BLaER1 (cell line): ENCODE data around the gene CAMK1.

Source experiments
- H3K27ac ChIP-seq: shearing (Covaris generic); formaldehyde crosslinking; 2 replicates; pipeline ENCODE4 v1.8.1; 2022
- H3K27me3 ChIP-seq: shearing (Covaris generic); formaldehyde crosslinking; 2 replicates; pipeline ENCODE4 v1.8.1; 2022
- H3K36me3 ChIP-seq: shearing (Covaris generic); formaldehyde crosslinking; 2 replicates; pipeline ENCODE4 v1.8.1; 2022
- H3K4me1 ChIP-seq: shearing (Covaris generic); formaldehyde crosslinking; 2 replicates; pipeline ENCODE4 v1.8.1; 2022
- H3K4me2 ChIP-seq: shearing (Covaris generic); formaldehyde crosslinking; 2 replicates; pipeline ENCODE4 v1.8.1; 2022
- H3K4me3 ChIP-seq: shearing (Covaris generic); formaldehyde crosslinking; 2 replicates; pipeline ENCODE4 v1.8.1; 2022
- H3K9ac ChIP-seq: shearing (Covaris generic); formaldehyde crosslinking; 2 replicates; pipeline ENCODE4 v1.8.1; 2022
- H3K9me3 ChIP-seq: shearing (Covaris generic); formaldehyde crosslinking; 2 replicates; pipeline ENCODE4 v1.8.1; 2022
- H4K20me1 ChIP-seq: shearing (Covaris generic); formaldehyde crosslinking; 2 replicates; pipeline ENCODE4 v1.8.1; 2022
- Cebpa-rat ChIP-seq: shearing (Covaris generic); IDR thresholded peaks from 2 replicates; pipeline ENCODE4 v1.8.1; 2022

The CAMK1 gene

DNA sequence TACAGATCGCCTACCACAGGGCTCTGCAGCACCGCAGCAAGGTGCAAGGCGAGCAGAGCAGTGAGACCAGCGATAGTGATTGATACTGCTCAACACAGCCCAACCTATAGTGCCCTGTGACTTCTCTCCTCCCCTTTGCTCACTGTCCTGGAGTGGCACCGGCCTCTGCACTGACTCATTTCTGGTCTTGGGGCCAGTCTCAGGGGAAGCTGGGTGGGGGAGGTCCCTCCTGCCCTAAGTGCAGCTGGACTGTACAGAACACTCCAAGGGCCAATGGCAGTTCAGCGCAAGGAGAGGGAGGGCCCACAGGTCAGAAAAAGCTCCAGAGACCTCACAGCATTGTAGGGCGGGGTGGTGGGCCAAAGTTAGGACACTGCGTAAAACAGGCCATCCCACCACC lies 22.5 kb downstream of the CAMK1 start:
- no peak for TF ChIP-seq Cebpa-rat
- Histone ChIP-seq H3K4me1 (peaks cover 66% of the 10 kb centered on the region), H3K4me2 (peak overlapping the region; percentile 62), H3K9me3 (no peaks in the 10 kb centered on the region), H3K27me3 (no peaks in the 10 kb centered on the region), H3K27ac (no peak overlapping the region), H3K9ac (peak overlapping the region; percentile 38; the same call in 1 of the 2 replicates), H3K36me3 (peaks cover 76% of the 10 kb centered on the region), H3K4me3 (no peak overlapping the region), H4K20me1 (peaks cover 68% of the 10 kb centered on the region)

DNA sequence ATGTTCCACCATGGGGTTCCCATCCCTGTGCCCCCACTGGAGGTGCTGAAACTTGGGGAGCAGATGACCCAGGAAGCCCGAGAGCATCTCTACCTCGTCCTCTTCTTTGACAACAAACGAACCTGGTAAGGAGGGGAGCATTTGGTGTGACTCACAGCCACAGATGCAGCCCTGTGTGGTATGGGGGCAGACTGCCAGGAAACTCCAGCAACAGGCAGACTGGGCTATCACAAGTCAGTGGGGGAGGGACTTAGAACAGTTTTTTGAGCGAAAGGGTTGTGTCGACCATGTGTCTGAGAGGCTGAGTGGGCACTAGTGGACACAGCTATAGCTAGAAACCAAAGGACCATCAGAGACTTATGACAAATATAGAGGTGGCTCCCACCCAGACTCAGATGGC lies 23.4 kb downstream of the CAMK1 start:
- no peaks in the 10 kb centered on the region for H3K27me3 ChIP-seq
- H3K9ac ChIP-seq: peak overlapping the region; percentile 38; the same call in 1 of the 2 replicates
- H4K20me1 ChIP-seq: peaks cover 77% of the 10 kb centered on the region
- H3K9me3 ChIP-seq: no peaks in the 10 kb centered on the region
- H3K27ac ChIP-seq: peak overlapping the region; percentile 8; the same call in 1 of the 2 replicates
- H3K4me2 ChIP-seq: peak overlapping the region; percentile 62
- H3K4me1 ChIP-seq: peaks cover 57% of the 10 kb centered on the region
- peaks cover 77% of the 10 kb centered on the region for H3K36me3 ChIP-seq
- no peak for TF ChIP-seq Cebpa-rat
- H3K4me3 ChIP-seq: no peak overlapping the region

DNA sequence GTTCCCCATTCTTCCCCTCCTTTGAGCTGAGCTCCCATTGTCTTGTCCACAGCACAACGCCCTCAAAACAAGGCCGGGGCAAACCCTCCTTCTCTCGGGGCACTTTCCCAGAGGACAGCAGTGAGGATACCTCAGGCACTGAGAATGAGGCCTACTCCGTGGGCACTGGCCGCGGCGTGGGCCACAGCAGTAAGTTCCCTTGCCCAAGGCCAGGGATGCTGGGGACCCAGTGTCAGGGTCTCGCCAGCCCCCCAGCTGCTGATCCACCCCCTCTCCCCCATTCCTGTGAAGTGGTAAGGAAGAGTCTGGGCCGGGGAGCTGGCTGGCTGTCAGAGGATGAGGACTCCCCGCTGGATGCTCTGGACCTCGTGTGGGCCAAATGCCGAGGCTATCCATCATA lies 24.2 kb downstream of the CAMK1 start:
- Histone ChIP-seq H3K4me3 (no peak overlapping the region), H3K27ac (0 out of 2 replicates have a peak overlapping the region, but pooled peaks have one; percentile 8), H4K20me1 (peaks cover 85% of the 10 kb centered on the region), H3K4me1 (peaks cover 49% of the 10 kb centered on the region), H3K27me3 (no peaks in the 10 kb centered on the region), H3K9me3 (no peaks in the 10 kb centered on the region), H3K4me2 (peak overlapping the region; percentile 62), H3K36me3 (peaks cover 86% of the 10 kb centered on the region), H3K9ac (no peak overlapping the region)
- no peak for TF ChIP-seq Cebpa-rat

DNA sequence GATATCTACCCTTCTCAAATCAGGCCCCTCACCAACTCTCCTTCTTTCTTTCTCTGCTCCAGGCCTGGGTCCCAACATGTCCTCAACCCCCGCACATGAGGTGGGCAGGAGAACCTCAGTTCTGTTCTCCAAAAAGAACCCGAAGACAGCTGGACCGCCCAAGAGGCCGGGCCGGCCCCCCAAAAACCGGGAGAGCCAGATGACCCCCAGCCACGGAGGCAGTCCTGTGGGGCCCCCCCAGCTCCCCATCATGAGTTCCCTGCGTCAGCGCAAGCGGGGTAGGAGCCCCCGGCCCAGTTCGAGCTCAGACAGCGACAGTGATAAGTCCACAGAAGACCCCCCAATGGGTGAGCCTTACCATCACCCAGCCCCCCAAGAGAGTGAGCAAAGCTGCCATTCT lies 25.6 kb downstream of the CAMK1 start:
- Histone ChIP-seq H3K27ac (no peak overlapping the region), H3K9me3 (no peaks in the 10 kb centered on the region), H3K4me3 (no peak overlapping the region), H3K27me3 (no peaks in the 10 kb centered on the region), H3K9ac (no peak overlapping the region), H3K36me3 (peaks cover 99% of the 10 kb centered on the region), H3K4me1 (peaks cover 42% of the 10 kb centered on the region), H4K20me1 (peaks cover 97% of the 10 kb centered on the region), H3K4me2 (no peak overlapping the region)
- no peak for TF ChIP-seq Cebpa-rat

DNA sequence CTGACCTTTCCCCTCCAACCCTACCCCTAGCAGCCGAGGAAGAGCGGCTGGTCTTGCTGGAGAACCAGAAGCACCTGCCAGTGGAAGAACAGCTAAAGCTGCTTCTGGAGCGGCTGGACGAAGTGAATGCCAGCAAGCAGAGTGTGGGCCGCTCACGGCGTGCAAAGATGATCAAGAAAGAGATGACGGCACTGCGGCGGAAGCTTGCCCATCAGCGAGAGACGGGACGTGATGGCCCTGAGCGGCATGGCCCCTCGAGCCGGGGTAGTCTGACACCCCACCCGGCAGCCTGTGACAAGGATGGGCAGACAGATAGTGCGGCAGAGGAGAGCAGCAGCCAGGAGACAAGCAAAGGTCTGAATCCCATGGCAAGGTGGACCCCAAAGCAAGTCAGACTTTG lies 26.2 kb downstream of the CAMK1 start:
- Histone ChIP-seq H3K27ac (no peak overlapping the region), H3K36me3 (peaks cover 100% of the 10 kb centered on the region), H4K20me1 (peaks cover 98% of the 10 kb centered on the region), H3K4me2 (no peak overlapping the region), H3K9me3 (no peaks in the 10 kb centered on the region), H3K4me3 (no peak overlapping the region), H3K9ac (no peak overlapping the region), H3K4me1 (peaks cover 35% of the 10 kb centered on the region), H3K27me3 (no peaks in the 10 kb centered on the region)
- TF ChIP-seq Cebpa-rat: no peak

DNA sequence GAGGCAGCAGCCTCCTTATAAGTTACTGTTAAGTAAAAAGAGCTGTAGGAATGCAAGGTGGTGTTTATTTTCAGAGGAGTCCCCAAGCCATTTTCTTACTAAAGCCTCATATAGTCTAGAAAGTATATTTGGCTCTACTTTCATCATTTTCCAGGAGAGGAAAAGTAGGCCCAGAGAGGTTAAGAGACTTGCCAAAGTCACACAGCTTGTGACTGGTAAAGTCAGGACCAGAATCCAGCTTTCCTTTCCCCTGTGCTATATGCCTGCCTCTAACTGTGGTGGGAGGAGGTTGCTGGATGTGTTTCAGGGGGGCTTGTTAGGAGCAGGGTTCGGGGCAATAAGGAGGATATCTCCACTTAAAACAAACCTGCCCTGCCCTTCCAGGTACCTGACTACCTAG lies 27.2 kb downstream of the CAMK1 start:
- Histone ChIP-seq H3K36me3 (peaks cover 100% of the 10 kb centered on the region), H3K9me3 (no peaks in the 10 kb centered on the region), H3K27ac (no peak overlapping the region), H3K9ac (no peak overlapping the region), H3K4me3 (no peak overlapping the region), H3K4me2 (no peak overlapping the region), H3K4me1 (peaks cover 28% of the 10 kb centered on the region), H3K27me3 (no peaks in the 10 kb centered on the region), H4K20me1 (peaks cover 99% of the 10 kb centered on the region)
- TF ChIP-seq Cebpa-rat: no peak

DNA sequence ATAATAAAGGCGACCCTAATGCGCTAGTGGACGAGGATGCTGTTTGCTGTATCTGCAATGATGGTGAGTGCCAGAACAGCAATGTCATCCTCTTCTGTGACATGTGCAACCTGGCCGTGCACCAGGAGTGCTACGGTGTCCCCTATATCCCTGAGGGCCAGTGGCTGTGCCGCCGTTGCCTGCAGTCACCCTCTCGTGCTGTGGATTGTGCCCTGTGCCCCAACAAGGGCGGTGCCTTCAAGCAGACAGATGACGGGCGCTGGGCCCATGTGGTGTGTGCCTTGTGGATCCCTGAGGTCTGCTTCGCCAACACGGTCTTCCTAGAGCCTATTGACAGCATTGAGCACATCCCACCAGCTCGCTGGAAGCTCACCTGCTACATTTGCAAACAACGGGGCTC lies 30.6 kb downstream of the CAMK1 start:
- no peak for TF ChIP-seq Cebpa-rat
- Histone ChIP-seq H3K4me2 (no peak overlapping the region), H4K20me1 (peaks cover 100% of the 10 kb centered on the region), H3K4me1 (0 out of 2 replicates have a peak, but pooled peaks cover 6% of the 10 kb centered on the region), H3K27me3 (no peaks in the 10 kb centered on the region), H3K9me3 (no peaks in the 10 kb centered on the region), H3K36me3 (peaks cover 100% of the 10 kb centered on the region), H3K9ac (no peak overlapping the region), H3K27ac (no peak overlapping the region), H3K4me3 (no peak overlapping the region)

DNA sequence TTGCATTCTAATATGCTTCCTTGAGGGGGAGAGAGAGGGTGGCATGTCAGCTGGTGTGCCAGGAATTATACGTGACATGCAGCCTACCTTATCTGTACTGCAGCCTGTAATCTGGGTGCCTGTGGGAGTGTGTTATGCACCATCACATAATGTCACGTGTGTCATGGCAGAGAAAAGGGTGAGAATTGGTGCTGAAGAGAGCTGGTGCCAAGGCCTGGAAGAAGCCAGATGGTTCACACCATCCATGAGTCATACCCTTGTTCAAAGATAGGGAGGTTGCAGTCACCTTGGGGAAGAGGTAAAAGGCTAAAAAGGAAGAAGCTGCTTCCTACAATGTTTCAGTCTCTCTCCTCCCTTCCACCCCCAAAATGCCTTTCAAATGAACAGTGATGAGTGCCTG lies 32.9 kb downstream of the CAMK1 start:
- no peak overlapping the region for H3K4me2 ChIP-seq
- no peak overlapping the region for H3K4me3 ChIP-seq
- H4K20me1 ChIP-seq: peaks cover 100% of the 10 kb centered on the region
- peaks cover 22% of the 10 kb centered on the region for H3K4me1 ChIP-seq
- TF ChIP-seq Cebpa-rat: no peak
- H3K9me3 ChIP-seq: no peaks in the 10 kb centered on the region
- H3K36me3 ChIP-seq: peaks cover 89% of the 10 kb centered on the region
- no peak overlapping the region for H3K27ac ChIP-seq
- no peaks in the 10 kb centered on the region for H3K27me3 ChIP-seq
- H3K9ac ChIP-seq: no peak overlapping the region

DNA sequence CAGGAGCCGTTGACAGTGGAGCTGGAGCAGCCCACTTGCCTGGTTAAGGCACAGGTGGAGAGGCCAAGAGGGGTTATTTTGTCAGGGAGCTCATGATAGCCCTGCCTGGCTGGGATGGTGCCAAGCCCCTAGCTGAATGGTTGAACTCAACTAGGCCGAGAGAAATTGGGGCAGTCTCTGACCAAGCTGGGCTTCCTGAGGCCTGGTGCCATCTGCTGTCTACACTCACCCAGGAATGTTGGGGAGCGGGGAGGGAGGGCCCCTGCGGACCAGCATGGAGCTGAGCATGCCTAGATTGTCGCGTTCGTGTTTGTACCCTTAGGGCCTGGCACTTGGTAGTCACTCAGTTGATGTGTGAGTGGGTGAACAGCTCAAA lies 37.0 kb downstream of the CAMK1 start:
- H3K9ac ChIP-seq: peak overlapping the region; percentile 100
- peaks cover 48% of the 10 kb centered on the region for H3K36me3 ChIP-seq
- no peaks in the 10 kb centered on the region for H3K9me3 ChIP-seq
- peak overlapping the region; percentile 87 for H3K4me2 ChIP-seq
- peaks cover 61% of the 10 kb centered on the region for H4K20me1 ChIP-seq
- peak overlapping the region; percentile 99 for H3K4me3 ChIP-seq
- H3K27ac ChIP-seq: peak overlapping the region; percentile 100
- peaks cover 30% of the 10 kb centered on the region for H3K4me1 ChIP-seq
- TF ChIP-seq Cebpa-rat: no peak
- no peaks in the 10 kb centered on the region for H3K27me3 ChIP-seq

DNA sequence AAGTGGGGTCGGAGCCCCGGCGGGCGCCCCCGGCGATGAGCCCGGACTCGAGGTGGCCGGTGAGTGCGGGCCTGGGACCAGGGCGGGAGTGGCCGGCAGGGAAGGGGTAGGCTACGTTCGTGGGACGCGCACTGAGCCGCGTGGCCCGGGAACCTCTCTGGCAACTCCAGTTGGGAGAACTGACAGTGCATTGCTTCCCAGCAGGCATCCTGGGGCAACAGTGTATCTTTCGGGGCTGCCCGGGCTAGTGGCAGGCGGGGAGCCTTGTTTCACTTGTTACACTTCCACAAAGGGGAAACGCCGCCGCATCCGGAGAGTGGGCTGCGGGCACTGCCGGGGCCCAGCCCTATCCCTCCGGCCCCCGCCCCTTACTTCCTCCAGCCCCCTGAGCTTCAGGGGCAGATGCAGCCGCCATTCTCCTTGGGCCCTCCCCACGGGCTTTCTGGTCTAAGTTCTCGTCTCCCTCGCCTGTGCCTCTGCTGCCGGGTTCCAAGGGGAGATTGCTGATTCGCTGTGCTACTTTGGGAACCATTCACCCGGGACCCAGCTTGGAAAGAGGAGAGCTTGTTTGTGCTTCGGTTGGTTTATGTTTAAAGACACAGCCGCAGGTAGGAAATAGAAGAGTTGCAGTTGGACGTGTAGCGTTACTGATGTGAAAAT lies 37.5 kb downstream of the CAMK1 start:
- no peaks in the 10 kb centered on the region for H3K9me3 ChIP-seq
- H3K36me3 ChIP-seq: peaks cover 43% of the 10 kb centered on the region
- no peaks in the 10 kb centered on the region for H3K27me3 ChIP-seq
- peak overlapping the region; percentile 87 for H3K4me2 ChIP-seq
- H4K20me1 ChIP-seq: peaks cover 55% of the 10 kb centered on the region
- peak overlapping the region; percentile 99 for H3K4me3 ChIP-seq
- peak overlapping the region; percentile 100 for H3K27ac ChIP-seq
- H3K4me1 ChIP-seq: peaks cover 36% of the 10 kb centered on the region
- no peak for TF ChIP-seq Cebpa-rat
- H3K9ac ChIP-seq: peak overlapping the region; percentile 100
